Effector CD8-positive, alpha-beta T cell (primary cell): ENCODE results near the gene EBF3.

Experiments
- DNase-seq: peaks from one replicate; lab custom pipeline; 2025; lab: John Stamatoyannopoulos, UW

Gene EBF3

DNA sequence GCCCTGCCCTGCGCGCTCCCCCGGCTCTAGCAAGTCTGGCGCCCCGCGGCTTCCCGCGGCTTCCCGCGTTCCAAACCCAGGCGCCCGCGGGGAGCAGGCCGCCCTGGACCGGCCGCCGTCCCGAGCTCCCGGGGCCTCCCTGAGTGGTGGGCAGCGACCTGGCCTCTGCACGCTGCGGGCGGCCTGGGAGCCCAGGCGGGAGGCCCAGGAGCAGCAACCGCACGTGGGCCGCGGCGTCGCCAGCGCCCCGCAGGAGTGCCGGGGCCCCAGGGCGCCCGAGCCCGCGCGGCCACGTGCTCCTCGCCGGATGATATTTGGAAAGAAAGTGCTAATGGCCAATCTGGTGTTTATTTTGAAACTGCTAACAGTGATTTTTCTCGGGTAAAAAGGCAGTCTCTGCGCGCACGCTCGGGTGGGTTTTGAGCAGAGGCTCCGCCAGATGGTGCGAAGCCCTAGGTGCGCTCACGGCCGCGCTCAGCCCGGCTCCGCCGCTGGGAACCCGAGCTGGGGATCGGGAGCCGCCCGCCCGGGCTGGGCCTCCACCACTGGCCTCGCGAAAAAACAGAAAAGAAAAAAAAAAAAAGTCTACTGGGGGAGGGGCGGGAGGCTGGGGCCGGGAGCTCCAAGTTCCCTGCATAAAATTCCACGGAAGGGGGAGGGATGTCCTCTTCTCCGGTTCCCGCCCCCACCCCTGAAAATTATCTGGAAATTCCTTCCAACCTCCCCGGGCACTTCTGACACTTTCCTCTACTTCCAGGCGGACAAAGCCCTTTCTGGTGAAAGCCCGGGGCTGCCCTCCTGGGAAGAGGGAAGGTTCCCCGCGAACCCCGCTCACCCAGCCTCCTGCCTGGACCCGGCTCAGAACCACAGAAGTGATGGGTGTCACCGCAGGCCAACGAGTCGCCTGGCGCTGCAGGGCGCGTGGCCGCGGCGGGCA, 4.3 kb downstream of the EBF3 start:
- DNase-seq: no peak

DNA sequence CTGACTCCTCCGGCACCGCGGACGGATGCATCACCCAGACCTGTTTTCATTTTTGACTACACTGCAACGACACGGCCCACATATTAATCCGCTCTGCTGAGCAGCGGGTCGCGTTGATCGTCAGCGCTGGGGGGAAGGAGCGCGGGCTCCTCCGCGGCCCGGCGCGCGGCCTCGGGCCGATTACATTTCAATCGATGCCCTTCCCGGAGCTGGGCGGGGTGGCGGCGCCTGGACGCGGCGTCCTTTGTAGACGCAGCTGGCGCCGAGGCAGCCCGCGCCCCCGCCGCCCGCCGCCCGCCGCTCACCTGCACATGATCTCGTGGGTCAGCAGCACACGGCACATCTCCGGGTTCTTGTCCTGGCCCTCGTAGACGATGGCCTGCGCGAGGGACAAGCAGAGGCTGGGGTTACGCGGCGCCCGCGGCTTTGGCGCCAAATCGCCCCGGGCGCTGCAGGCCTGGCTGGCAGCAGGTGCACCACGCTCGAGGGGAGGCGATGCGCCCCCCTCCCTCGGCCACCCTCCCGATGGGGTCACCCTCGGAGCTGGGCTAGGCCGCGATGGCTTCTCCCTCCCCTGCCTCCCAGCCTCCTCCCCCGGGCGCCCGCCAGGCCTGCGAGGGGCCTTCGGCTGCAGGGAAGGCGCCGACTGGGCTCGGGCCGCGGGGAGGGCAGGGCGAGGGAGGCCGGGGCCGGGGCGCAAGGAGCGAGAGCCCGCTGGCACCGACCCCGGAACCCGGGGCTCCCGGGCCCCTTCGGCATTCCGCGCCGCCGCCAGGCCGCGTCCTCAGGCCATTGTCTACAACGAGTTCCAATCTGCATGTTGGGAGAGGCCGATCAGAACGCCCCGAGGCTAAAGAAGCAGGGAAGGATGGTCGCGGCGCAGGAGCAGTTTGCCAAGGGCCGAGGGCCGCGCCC, 5.2 kb downstream of the EBF3 start:
- no peak for DNase-seq

DNA sequence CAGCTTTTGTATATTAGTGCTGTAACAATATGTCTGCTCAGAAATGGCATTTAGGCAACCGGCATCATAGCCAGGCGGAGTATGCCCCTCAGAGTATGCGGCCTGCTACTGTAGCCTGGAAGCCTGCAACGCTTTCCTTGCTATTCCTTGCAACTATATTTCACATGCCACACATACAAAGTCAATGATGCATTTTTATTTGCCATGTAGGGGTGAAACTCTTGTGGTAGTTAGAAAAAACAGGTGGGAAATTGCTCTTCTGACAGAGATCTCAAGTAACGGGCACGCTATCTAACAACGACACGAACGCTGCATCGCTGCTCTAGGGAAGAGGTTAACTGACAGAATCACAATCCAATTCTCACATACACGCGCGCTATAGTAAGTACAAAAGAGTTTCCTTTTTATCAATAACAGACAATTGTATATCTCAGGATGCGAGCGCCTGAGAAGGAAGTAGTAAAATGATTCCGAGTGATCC, 5.9 kb downstream of the EBF3 start:
- DNase-seq: no peak

DNA sequence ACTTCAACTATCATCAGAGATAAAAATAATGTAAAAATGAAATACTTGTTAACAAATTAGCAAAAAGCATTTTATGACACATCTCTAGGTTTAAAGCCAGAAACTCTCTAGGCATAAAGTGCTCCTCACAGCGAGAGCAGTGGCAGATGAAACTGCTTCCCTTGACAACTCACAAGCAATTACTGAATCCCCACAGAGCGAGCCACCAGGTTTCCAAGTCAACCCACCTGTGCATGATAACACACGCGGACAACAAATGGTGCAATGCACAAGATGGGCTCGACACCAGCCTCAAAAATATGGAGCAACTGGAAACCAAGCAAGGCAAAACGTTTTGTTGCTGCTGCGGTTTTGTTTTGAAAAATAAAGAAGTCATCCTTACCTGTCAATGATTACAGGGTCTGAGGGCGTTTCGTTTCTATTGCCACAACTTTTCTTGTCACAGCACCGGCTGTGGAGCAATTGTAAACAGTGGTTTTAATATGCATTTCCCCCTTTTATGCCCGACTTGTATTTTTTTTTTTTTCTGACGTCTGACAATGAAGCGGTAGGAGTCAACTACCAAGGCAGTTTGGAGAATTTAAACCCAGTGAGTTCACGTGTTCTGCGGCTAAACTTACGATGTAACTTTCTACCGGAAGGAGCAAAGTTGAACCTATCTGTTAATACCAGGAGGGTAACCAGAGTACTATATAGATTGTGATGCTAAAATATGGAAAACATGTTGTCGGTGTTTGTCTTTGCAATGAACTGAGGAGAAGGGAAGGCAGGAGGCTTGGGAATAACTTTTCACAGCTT, 7.0 kb downstream of the EBF3 start:
- DNase-seq: no peak

DNA sequence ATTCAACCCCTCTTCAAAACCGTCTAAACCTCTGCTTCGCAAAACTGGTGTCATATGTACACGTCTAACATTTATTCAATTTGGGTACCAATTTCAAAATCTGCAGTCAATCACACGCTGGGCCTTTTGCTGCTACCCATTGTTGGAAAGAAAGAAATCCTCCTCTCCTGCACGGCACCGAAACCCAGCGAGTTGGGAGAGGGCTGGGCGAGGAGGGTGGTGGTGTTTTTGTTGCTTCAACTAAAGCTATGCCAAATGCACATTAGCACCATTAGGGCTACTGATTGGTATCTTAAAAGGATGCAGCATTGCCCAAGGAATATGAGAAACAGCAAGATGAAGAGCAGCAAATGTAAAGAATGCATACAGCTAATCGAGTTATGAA, 7.8 kb downstream of the EBF3 start:
- DNase-seq: no peak

DNA sequence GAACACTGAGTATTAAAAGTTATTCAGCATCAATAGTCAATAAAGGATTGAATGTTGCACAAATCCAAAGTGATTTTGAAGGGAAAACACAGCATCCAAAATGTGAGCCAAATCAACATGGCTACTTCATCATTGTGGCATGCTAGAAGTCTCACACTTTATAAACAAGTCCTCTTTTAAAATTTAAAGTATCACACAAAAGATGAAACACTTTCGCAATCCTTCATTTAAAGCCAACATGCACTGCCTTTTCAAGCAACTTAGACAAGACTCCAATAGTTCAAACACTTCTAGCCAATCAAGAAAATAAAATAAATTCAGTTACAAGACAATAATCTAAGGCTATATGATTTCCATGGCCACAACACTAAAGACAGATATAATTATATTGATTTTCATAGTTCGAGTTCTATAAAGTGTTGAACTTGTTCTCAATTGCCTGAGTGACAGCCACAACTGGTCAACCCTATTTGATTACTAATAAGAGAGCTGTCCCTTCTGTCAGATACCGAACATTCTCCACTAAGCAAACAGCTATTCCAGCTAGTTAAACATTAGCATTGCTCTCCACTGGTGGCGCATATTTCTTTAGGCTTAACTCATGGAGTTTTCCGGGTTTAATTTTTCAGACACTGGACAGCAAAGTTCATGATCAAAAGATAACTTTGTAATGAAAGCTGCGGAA, 8.3 kb downstream of the EBF3 start:
- DNase-seq: no peak

DNA sequence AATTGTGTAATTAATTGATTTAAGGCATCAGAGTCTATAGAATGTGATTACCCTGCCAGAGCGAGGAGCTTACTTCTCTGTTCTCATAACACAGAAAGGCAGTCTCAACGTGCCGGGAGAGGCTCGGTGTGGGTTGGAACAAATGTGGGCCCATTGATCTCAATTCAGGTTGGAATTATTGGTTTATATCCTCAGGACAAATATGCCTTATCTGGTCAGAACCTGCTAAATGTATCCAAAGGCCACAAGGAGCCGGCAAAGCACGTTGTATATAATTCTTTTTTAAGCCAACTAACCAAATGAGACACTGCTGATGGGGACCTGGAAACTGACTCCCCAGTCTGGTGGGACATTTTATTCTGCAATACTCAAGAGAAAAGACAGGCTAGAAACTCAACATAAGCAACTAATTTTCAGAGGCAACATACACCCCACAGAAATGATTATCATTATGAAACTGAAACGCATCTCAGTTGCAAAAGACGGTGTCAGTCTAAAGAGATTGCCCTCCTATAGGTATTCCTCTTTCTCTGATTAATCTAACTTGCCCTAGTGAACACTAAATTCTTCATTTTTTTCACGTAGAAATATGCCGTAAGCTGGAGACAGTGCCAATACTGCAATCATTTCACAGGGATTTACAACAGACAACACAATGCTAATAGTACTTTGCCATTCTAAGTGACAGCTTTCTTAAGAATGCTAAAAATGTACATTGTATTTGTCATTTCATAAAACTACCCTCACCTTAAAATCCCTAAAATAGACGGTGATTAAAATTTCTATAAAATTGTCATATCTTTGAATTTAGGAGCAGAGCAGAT, 9.4 kb downstream of the EBF3 start:
- DNase-seq: no peak

DNA sequence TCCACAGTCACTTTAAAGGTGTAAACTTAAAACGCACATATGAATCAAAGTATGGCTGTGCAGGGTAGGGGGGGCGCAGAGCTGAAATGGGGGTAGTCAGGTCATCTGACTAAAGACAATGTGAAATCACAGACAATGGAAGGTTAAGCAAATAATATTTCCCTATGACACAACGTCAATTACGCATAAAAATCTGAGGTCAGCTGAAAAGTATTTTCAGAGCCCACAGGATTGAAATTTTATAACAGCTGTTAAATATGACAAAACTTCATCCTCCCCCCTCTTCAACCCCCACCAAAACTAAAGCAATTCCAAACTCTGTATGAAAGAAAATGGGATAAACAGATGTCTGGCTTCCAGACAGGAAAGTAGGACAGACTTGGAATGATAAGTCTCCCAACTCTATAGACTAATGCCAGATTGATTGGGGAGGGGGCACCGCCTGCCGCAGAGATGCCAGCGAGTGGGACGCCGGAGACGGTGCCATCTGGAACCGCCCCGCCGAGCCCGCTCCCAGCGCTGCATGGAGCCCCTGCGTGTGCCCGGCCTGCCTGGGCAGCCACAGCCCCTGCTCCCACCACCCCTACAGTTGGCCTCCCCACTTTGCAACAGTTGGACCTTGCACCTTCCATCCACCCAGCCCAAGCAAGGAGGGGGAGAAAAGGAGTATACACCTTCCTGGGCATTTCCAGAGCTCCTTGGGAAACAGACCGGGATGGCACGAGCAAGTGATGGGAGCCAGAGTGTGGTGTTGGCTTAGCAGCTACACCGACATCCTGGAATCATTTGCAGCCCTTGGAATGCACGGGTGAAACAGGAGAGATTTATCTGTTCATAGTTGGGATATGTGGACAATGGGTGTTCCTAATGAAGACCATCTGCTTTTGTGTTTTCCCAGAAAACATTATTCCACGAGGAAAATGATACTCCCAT, 10.7 kb downstream of the EBF3 start:
- no peak for DNase-seq

DNA sequence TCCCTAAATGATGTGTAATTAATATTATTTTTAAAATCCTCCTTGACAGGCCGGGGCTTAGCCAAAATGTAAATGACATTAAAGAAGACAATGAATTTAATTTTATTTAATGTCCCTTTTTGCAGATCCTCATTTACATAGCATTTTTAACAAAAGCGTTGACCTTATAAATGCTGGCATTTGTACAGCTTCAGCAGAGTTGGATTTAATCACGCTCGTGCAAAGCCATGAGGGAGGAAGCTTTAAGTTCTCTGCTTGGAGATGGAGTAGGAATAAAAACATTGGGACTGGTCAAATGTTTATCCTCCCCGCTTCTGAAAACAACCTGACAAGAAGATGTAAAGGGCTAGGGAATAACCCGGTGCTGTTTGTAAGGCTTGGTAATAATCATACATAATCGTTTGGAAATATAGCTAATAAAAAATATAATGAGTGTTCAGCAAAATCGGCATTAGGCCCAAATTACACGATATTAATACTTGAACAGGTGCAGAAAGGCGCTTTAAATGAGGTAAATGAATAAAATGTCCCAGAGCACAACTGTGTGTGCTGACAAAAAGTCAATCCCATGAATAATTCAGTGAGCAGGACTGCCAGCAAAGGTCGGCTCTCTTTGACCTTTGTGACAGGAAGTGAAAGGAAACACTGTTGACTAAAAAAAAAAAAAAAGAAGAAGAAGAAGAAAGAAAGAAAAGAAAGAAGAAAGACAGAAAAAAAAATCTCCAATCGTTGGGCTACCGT, 11.5 kb downstream of the EBF3 start:
- no peak for DNase-seq

DNA sequence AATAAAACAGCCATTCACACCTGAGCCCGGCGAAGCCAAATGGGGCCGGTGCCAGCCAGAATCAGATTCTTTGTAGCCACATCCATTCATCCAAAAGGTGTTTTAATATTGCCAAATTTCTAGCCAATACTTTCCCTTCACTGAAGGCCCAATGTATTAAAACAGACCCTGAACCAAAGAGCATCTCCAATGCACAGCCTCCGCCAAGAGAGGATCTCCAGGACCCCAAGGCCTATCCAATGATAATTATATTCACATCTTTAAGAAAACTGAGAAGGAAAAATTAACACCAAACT, 12.2 kb downstream of the EBF3 start:
- DNase-seq: no peak

DNA sequence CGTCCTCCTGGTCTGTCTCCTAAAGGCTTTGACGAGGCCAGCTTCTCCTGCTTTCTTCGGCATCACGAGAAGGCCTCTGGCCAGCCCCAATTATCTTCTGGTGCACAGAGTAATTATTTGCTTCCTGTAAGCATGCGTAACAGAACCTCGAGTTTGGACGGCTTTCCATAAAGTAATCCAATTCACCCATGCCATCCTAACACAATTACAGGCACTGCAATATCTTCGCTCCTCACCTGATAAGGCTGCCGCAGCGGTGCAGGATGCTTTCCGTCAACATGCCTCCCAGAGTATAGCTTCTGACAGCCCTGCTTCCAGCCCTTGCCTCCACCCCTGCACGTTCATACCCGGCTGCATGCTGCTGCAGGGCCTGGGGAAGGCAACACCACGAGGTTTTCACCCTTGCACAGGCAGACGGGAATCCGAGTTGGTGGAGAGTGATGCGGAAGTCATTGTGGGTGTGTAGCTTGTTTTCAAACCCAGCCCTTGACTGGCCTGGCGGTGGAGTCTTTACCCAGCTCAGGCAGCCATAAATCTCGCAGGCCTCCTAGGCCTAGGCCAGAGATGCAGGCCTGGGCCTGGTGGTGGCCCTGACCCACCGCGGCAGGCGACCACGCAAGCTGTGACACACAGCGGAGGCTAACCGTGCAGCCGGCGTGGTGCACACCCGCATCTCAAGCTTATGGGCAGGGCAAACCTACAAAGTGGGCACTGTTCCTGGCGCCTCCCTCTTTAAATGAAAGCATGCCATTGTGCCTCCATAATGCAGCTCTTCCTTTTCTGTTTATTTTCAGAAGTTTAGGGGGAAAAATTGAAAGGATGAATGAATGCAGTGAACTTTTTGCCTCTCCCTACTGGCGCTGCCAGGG, 12.7 kb downstream of the EBF3 start:
- DNase-seq: no peak

DNA sequence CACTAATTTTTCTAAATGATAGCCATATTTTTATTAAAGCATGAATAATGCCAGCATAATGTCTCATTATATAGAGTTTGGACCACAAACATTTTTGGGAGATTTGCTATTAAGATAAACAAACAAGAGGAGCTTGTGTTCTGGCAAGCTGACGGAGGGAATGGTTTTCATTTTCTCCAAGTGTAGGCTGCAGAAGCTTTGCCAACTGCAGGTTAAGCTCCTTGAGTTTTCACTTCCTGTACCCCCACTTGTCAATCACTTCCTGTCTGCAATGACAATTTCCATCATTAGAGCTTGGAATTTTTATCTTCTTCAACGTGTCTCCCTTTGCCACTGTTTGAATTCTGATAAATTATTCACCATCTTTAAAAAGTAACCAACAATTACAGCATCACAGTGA, 13.4 kb downstream of the EBF3 start:
- no peak for DNase-seq

DNA sequence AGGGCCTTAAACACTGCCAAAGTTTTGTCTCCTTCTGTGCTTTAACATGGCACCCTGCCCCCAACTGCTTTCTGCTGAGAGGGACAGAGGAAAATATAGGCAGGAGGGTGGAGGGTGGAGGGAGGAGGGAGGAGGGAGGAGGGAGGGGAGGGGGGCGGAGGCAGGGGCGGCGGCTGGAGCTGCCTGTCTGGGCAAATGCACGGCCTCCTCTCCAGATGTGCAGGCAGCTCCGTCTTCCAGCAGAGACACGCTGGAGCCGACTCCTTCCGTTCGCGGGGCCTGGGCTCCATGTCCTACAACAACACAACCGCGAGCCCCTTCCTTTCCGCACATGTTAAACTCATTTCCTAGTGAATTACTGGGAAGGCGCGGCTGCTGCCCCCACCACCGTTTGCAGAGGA, 14.2 kb downstream of the EBF3 start:
- no peak for DNase-seq

DNA sequence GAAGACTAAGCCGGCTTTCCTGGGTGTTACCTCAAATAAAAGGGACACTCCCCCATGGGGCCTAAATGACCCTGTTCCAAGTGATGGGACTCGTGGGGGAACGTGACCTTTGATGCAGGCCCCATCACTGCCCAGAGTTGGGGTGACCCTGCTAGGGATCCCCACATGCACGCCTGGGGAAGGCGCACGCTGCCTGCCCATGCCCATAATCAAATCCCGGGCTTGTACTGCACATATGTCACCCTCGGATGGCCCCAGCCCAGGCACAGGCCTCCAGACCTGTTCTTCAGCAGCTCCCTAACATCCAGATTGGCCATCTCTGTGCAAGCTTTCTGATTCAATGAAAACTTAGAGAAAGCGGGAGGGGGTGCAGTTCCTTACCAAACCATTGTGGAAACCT, 14.7 kb downstream of the EBF3 start:
- no peak for DNase-seq

DNA sequence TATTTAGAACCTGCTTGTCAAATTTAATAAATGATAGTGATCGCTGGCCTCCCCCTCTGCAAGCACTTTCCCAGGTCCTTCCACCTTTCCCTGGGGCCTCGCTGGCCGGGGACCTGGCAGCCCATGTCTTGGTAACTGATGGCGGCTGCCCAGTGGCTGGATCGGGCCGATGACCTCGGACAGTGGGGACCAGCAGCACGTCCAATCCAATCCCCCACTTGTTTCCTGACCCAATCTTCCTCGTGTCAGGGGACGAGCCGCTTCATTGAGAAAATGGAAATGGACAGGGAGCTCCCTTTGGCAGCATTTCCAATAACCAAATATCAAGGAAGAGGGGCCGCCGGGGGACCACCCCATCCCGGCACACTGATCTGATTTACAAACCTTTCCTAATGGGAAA, 17.2 kb downstream of the EBF3 start:
- no peak for DNase-seq

DNA sequence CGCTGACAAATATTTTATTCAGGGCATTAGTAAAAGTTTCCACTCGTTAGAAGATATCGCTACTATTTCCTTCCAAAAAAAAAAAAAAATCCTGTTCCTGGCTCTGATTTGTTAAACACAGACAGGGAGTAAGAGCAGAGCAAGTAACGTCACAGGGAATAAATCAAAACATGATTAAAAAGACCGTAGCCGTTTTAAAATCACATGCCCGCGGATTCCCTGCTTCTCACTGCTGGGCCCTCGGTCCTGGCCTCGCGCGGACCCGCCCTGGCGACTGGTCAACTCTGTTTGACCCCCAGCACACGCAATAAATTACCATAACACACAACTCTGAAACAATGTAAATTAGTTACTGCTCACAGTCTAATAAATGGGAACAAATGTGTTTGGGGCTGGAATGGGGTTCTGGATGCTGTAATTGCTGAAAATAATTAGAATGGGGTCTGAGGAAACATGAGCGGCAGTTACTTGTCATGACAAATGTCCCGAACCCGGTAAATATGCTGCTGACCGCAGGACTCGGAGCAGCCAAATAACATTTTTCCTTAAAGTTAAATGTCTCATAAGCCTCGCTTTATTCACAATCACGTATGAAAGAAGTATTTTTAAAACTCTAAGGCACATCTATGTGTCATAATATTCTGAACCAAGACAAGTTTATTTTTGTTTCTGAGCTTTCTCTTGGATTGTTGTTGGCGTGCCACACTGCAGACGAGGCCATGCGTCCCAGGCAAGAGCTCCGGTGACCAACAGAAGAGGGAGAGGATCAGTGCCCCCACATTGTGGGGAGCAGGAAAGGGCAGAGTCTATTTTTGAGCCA, 17.9 kb downstream of the EBF3 start:
- no peak for DNase-seq

DNA sequence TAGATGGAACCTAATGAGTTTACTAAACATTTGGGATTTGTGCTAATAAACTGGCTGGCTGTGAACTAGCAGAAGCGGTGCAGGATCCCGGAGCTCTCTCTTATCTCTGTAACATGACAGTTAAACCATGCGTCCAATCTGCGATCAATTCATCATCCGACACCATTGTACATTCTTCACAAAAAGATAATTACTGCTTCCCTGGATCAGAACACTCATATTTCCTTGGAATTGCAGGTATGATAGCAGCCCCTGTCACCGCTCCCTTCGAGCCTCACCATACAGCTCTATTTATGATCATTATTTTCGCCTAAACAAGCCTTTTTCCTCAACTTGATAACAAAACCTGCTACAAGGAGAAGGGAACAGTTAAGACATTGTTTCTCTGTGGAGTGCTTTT, 18.5 kb downstream of the EBF3 start:
- DNase-seq: no peak
